ENCODE results near the gene KLK13.

Gene KLK13

DNA sequence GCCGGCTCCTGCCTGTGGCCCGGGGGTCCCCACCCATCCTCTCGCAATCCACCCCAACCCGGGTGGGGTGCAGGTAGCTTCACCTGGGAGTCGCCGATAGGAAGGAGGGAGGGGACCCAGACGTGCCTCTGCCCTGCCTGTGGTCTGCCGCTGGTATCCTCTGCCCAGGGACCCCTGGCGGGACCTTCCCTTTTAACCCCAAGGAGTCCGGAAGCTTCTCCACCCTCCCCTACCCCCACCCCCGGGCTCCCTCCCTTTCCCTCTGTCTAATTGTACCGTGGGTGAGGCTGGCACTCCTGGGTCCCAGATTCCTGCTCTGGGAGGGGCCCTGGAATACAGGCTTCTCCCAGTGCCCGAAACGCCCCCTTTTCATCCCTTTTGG, 45.4 kb downstream of the KLK13 start, which contains the start of gene KLK10:
TSS of gene KLK10 (minus strand) at position 166 of the 382 bp plus-strand sequence. CDS start 579 bp downstream, outside the sequence.
- no peak for DNase-seq (ENCODE audit: low spot score)

DNA sequence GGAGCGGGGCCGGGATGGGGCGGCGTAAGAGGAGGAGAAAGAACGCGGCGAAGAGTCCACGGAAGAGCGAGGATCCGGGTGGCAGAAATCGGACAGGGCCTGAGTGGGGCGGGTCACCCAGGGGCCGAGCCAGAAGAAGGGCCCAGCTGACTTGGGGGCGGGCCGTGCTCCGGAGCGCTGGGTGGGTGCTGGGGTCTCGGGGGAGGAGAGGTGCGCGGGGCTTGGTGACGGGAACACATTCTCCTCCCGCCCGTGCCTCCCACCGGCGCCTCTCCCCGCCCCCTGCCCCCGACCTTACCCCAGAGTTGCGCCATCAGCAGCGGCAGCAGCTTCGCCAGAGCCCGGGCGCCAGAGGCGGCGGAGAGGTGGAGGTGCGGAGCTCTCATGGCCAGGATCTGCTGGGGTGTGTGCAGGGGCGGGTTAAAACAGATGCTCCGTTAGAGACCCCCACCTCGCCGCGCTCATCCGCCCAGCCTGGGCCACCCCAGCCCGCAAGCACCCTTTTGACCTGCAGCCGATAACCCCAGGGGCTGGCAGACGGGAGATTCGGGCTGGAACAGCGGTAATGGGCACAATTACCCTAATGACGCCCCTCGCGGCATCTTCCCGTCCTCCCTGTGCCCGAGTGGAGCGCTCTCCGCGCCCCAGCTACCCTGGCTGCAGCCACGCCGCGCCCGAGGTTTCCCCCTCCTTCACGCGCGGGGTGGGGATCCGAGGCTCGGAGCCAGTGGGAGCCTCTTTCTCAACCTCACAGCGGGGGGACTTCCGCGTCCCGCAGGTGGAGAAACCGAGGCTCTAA, 45.9 kb downstream of the KLK13 start:
- no peak for DNase-seq (ENCODE audit: low spot score)

DNA sequence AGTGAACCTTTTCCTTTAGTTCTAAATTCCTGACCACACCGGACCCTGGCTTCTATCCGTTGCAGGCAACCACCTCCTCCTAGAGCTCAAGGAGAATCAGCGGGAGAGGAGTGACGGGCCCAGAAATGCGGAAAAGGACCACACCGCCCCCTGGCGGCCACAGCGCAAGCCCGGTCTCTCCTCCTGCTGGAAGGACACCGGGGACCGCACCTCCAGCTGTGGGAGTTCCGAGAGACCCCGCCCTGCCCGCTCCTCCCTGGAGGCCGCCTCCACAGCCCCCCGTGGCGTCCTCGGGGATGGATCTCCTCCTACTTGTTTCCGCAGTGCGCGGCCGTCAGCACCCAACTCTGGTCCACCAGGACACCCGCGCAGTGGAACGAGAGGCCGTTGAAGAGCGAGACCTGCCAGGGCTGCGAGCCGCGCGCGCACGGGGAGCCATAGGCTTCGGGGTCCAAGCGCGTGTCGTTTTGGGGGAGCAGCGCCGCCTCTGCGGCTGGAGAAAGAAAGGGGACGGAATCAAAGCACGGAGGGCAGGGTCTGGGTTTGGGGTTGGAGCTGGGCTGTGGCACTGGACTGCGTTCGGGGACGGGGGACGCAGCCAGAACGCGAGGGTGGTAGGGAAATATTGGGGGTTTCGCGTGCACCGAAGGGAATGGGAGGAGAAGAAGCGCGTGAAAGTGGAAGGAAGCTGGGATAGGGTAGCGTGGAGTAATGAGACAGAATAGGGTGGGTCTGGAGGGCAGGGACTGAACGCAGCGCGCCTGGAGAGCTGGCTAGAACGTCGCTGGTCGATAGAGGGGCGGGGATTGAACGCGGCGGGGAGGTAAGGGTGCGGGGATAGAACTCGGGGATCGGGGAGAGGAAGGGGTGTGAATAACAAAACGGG, 47.9 kb downstream of the KLK13 start:
- peak; percentile 80 for DNase-seq (ENCODE audit: low spot score)

DNA sequence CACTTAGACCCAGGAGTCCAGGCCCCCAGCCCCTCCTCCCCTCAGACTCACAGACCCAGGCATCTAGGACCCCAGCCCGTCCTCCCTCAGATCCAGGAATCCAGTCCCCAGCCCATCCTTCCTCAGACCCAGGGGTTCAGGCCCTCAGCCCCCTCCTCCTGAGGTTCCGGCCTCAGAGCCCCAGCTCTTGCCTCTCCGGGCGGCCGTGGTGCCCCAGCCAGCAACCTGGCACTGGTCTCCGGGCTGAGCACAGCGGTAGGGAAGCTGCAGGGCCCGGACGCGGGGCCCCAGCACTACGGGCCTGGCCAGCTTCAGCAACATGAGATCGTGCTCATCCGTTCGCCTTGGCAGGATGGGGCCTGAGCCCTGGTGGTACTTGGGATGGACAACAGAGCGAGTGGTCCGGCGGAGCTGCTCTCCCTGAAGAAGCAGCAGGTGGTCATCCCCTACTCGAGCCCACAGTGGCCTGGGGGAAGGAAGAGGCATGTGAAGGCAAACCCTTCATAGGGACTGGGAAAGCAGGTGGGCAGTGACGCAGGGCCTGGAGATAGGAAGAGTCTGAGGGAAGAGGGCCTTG, 49.1 kb downstream of the KLK13 start:
- DNase-seq (ENCODE audit: low spot score), result no peak

DNA sequence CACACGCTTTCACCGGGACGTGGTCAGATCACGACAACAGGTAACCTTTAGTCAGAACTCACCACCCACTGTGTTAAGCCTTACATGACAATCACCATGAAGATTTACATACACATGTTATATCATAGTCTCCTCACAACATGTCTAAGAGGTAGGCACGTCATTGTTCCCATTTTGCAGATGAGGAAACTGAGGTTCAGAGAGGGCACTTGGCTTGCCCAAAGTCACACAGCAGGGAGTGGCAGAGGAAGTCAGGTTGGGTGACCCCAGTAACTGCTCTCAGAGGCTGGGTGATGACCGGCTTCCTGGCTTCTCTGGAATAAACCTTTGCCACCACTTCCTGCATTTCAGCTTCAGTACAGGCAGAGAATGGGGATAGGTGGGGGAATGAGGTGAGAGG, 50.6 kb downstream of the KLK13 start:
- no peak for DNase-seq (ENCODE audit: low spot score)

DNA sequence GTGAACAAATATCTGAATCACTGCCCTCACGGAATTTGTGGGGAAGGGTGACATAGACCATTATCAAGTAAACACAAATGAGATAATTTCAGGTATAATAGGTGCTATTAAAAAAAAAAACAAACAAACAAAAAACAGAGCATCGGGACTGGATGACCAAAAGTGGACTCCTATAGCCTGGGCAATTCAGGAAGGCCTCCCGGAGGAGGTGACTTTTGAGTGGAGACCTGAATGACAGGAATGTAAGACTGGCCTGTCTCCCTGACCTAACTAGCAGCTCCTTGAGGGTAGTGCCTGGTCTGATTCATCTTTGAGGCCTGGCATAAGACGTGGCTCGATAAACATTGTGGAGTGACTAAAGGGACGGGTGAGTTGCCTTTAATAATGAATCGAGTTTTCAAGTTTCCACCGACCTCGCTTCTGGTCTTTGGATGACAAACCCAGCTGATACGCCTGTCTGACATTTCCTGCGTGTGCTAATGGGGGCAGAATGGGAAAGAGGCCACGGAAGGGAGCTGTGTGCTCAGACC, 52.2 kb downstream of the KLK13 start:
- DNase-seq (ENCODE audit: low spot score), result no peak

DNA sequence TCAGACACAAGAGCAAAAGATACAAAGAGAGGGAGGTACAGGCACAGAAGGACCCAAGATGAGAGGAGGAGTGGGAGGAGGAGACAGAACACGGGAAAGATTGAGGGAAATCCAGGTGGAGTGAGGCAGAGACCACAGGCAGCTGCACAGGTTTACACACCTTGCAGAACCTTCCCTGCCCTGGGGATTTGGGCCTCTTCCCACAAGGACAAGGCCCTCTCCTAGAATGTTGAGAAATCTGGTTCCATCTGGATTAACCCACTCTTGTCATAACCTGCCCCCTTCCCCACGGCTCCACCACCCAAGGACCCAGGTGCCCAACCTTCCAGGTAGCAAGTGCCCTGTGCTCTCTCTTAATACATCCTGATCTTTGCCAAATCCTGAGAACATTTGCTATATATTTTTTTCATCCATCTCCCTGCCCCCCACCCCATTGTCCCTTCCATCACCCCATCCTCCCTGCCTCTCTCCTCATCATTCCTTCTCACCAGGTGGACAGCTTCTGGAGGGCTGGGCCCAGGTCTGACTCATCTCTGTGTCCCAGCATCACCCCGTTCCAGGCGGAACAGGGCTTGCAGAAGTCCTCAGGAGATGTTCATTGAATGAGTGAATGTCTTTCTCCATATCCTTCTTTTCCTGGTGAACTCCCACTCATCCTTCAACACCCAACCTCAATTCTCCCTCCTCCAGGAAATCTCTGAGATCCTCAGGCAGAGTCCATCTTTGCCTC, 54.7 kb downstream of the KLK13 start:
- no peak for DNase-seq (ENCODE audit: low spot score)

DNA sequence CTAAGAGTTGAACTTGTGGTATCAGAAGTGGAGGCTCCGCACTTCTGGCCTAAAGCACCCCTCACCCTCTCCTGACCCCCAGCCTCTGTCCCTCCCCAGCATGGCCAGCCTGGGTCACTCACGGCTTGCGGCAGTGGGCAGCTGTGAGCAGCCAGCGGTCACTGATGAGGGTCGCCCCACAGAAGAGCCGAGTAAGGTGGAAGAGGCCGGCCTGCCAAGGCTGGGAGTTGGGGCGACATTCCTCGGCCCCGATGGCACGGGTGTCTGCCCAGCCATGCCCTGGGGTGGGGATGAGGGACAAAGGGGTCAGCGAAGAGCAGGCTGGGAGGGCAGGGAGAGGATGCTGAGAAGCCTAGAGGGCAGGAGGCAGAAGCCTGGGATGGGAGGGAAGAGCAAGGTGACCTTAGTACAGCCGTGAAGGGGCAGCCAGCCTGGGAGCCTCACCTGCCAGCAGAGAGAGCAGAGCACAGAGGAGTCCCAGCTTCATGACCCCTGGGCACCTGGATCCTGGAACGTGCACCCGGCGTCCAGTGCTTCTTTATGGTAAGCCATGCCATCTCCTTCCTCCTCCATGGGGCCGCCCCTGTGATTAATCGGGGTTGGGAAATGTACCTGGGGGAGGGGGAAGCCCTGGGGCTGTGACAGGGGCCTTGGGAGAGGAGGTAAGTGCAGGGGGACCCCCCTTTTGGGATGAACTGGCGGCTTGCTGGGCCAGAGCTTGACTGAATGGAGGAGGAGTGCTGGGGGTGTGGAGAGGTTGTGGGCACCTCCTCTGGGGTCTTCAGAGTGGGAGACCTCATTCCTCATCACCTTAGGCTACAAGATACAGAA, 55.6 kb downstream of the KLK13 start:
- DNase-seq (ENCODE audit: low spot score), result no peak

DNA sequence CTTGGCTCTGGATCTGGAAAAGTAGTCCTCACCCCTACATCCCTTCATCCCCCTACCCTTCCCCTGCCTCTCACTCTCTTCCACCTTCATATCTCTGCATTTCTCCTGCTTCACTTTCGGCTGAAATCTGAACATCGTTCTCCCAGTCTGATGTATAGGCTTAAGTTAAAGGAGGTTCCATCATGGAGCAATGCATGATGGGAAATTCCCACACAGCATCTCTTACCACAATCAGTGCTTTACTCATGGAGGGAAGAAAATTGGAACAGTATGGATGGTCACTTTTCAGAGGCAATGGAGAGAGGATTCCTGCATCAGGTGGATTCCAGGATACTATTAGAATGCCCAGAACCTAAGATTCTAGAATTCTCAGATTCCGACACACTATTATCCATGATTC, 57.4 kb downstream of the KLK13 start:
- no peak for DNase-seq (ENCODE audit: low spot score)

DNA sequence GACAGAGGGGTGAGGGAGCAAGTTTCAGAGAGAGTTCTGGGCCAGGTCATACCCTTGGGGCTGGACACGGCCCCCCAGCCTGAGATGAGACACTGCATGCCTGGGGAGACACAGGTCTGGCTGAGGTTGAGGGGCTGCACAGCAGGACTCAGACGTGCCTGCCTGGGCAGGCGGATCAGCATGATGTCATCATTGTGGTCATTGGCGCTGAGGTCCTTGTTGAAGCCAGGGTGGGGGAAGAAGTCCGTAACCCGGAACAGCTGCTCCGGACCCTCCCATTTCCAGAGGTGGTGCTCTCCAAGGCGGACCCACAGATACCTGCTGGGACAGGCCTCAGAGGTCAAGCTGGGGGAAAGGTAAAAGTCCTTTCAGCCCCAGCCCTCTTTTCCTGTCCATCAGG, 58.5 kb downstream of the KLK13 start:
- DNase-seq (ENCODE audit: low spot score), result no peak
